Lung (tissue), 12 donors: Measurements from ENCODE around the gene PRDM1. TPM values are rescaled to one million over a fixed set of nuclear protein-coding genes. Genes with fewer than 3 reads are reported as not detected.

Experiments used
- ATAC-seq: fragments of 200-7000 bp; cut with Tn5 transposase; one replicate; pipeline ENCODE4 v1.9.1; 2020; ENCODE audit warnings: moderate number of reproducible peaks; ENCODE audit not compliant: insufficient read depth, low FRiP score
- DNase-seq, 3 donors: peaks; one replicate each; pipeline ENCODE4 v3.0.0-alpha.2; 2013 to 2017
- H3K27ac ChIP-seq, 2 donors: one replicate each; pipeline ENCODE4 v1.5.1; 2013; ENCODE audit warnings: mild to moderate bottlenecking in 2 of 2, moderate library complexity in 2 of 2, control low read depth in 1 of 2, inconsistent platforms in 1 of 2, low read depth in 1 of 2, low read length in 1 of 2
- H3K27me3 ChIP-seq, 3 donors: one replicate each; pipeline ENCODE4 v1.5.1; 2013; ENCODE audit warnings: low read length in 2 of 3; ENCODE audit not compliant: control insufficient read depth in 3 of 3, insufficient read depth in 3 of 3
- H3K36me3 ChIP-seq, 4 donors: one replicate each; pipeline ENCODE4 v1.5.1; 2013; ENCODE audit warnings: low read length in 4 of 4, mild to moderate bottlenecking in 1 of 4, moderate library complexity in 1 of 4; ENCODE audit not compliant: control insufficient read depth in 4 of 4, insufficient read depth in 4 of 4
- H3K4me1 ChIP-seq, 5 donors: one replicate each; pipeline ENCODE4 v1.5.1; 2013; ENCODE audit warnings: low read length in 5 of 5, mild to moderate bottlenecking in 2 of 5, moderate library complexity in 1 of 5; ENCODE audit not compliant: control insufficient read depth in 5 of 5, insufficient read depth in 5 of 5
- H3K4me3 ChIP-seq: one replicate; pipeline ENCODE4 v1.5.1; 2013; ENCODE audit warnings: mild to moderate bottlenecking, control low read depth, moderate library complexity
- H3K9ac ChIP-seq, 2 donors: one replicate each; pipeline ENCODE4 v1.5.1; 2013; ENCODE audit warnings: low read length in 2 of 2, control low read depth in 1 of 2; ENCODE audit not compliant: insufficient read depth in 1 of 2
- H3K9me3 ChIP-seq, 4 donors: one replicate each; pipeline ENCODE4 v1.5.1; 2013; ENCODE audit warnings: low read length in 3 of 4, mild to moderate bottlenecking in 1 of 4, moderate library complexity in 1 of 4; ENCODE audit not compliant: control insufficient read depth in 4 of 4, insufficient read depth in 3 of 4
- WGBS, 2 donors: extraction: QIAGEN DNeasy Blood & Tissue Kit; methylation state at CpG; one replicate each; pipeline ENCODE4 v1.1.7; 2013; 5-methylcytosine and 5-hydroxymethylcytosine counted together
- polyA plus RNA-seq, 2 donors: library from polyadenylated mRNA; stranded (reverse); fragments of 200-250 nt; gene quantifications; one replicate each; pipeline ENCODE4 v1.2.1, GENCODE V29; 2013
- total RNA-seq, 2 donors: library from RNA; depleted of rRNA in 1 of 2; stranded (reverse); fragments of >200 nt in 1 of 2; gene quantifications; one replicate each; pipeline ENCODE4 v1.2.1, GENCODE V29; 2014 to 2021
- TF ChIP-seq, protein P1 (sequence below): IDR thresholded peaks from 2 replicates; pipeline ENCODE4 v1.5.1; 2012; ENCODE audit warnings: mild to moderate bottlenecking; ENCODE audit errors: control extremely low read depth, extremely low read depth
- donor health status: control.
- donor health status: control.
- donor health status: Bipolar disorder and iron deficiency.
- donor health status: healthy.
- donor health status: DM: yes; HTN: yes; CAD: no.

The PRDM1 gene
- total and polyA plus RNA-seq, 4 donors: 2.3 to 12.4 (median 8.8) TPM

DNA sequence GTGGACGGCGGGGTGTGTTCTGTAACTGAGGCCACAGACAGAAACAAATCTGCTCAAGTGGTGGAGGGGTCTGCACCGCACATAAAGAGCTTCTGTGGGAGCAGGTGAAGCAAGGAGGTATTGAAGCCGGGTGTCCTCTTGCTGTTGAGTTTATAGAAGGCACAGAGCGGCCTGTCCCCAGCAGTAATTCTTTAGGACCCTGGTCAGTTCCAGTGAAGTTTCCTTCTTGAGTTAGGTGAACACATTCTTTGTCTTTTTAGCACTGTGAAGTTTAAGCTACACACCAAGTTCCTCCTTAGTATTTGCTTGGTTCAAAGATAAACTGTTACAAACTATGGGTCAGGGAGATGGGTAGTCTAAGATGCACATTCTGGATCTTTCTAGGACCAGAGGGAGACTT, 6.1 kb downstream of the PRDM1 start:
- 71 to 80% methylated on average over 5 of the region's 5 CpGs for WGBS, 2 donors
- DNase-seq (no peak), ATAC-seq (no peak)
- Histone ChIP-seq H3K4me1 (peaks cover 0 to 2% (median 0%) of the 10 kb centered on the region in 5 donors), H3K4me3 (no peak overlapping the region), H3K9ac (no peak overlapping the region), H3K27ac (no peak overlapping the region), H3K9me3 (no peaks in the 10 kb centered on the region), H3K27me3 (peaks cover 3 to 65% (median 50%) of the 10 kb centered on the region in 3 donors), H3K36me3 (peaks cover 0 to 1% (median 0%) of the 10 kb centered on the region in 4 donors)
- TF ChIP-seq, protein P1, sequence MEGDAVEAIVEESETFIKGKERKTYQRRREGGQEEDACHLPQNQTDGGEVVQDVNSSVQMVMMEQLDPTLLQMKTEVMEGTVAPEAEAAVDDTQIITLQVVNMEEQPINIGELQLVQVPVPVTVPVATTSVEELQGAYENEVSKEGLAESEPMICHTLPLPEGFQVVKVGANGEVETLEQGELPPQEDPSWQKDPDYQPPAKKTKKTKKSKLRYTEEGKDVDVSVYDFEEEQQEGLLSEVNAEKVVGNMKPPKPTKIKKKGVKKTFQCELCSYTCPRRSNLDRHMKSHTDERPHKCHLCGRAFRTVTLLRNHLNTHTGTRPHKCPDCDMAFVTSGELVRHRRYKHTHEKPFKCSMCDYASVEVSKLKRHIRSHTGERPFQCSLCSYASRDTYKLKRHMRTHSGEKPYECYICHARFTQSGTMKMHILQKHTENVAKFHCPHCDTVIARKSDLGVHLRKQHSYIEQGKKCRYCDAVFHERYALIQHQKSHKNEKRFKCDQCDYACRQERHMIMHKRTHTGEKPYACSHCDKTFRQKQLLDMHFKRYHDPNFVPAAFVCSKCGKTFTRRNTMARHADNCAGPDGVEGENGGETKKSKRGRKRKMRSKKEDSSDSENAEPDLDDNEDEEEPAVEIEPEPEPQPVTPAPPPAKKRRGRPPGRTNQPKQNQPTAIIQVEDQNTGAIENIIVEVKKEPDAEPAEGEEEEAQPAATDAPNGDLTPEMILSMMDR: no peak

DNA sequence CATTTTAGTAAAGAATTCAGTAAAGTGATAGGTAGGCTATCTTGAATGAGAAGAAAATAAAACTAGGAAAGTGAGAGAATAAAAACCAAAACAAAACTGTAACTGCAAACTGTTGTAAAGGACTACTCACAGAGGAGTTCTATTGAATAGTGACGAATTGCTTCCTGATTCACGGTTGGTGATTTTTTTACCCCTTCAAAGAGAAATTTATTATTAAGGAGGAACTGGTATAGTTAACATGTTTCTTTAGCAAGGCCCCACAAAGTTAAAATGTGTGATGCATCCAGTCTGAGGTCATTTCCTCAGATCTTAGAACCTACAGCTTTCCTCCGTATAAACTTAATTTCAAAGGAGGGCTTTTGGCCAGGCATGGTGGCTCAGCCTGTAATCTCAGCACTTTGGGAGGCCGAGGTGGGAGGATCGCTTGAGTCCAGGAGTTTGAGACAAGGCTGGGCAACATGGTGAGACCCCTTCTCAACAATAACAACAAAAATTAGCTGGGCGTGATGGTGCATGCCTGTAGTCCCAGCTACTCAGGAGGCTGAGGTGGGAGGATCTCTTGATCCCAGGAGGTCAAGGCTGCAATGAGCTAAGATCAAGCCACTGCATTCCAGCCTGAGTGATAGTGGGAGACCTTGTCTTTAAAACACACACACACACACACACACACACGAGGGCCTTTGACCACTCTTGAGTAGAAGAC, 8.3 kb downstream of the PRDM1 start:
- Histone ChIP-seq H3K4me1 (peaks cover 0 to 18% (median 7%) of the 10 kb centered on the region in 5 donors), H3K4me3 (no peak overlapping the region), H3K27me3 (peaks cover 3 to 66% (median 58%) of the 10 kb centered on the region in 3 donors), H3K9ac (no peak overlapping the region), H3K9me3 (no peaks in the 10 kb centered on the region), H3K36me3 (peaks cover 0 to 1% (median 0%) of the 10 kb centered on the region in 4 donors), H3K27ac (no peak overlapping the region)
- 67 to 68% methylated on average over 7 of the region's 7 CpGs for WGBS, 2 donors
- ATAC-seq (no peak), DNase-seq (no peak)
- TF ChIP-seq, protein P1: no peak

DNA sequence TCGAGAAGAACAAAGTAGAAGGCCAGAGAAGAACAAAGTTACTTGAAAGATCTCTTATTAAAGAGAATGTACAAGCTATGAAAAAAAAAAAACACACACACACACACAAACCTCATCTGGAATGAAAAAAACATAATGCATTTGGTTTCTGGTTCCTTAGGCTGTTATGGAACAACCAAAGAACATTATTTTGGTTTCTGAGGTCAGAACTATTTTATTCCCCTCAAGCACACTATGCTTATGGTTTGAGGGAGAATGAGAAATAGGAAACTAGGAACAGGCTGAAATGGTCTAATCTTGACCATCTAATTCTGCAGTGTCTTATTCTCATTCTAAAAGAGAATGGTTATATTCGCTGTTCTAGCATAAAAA, 8.8 kb downstream of the PRDM1 start:
- H3K27ac ChIP-seq: no peak overlapping the region
- DNase-seq: no peak
- H3K4me1 ChIP-seq: peaks cover 0 to 18% (median 7%) of the 10 kb centered on the region in 5 donors
- peaks cover 3 to 66% (median 58%) of the 10 kb centered on the region in 3 donors for H3K27me3 ChIP-seq
- ATAC-seq: no peak
- H3K9me3 ChIP-seq: no peaks in the 10 kb centered on the region
- H3K36me3 ChIP-seq: peaks cover 0 to 2% (median 0%) of the 10 kb centered on the region in 4 donors
- 90 to 93% methylated on average over 2 of the region's 2 CpGs for WGBS, 2 donors
- H3K9ac ChIP-seq: no peak overlapping the region
- no peak overlapping the region for H3K4me3 ChIP-seq
- TF ChIP-seq, protein P1: no peak
